GM21737 (cell line): ENCODE data around the gene RFT1.
"Not testable (repeated sequence)": the region's sequence is repeated elsewhere in the genome, so short reads cannot be mapped to it uniquely, and the experiment has no call there.

Source experiments
- ATAC-seq: cut with Tn5 transposase; IDR thresholded peaks from one replicate; pipeline ENCODE4 v1.9.1; 2021; ENCODE audit warnings: mild to moderate bottlenecking, moderate library complexity; ENCODE audit not compliant: unreplicated experiment

The RFT1 gene

DNA sequence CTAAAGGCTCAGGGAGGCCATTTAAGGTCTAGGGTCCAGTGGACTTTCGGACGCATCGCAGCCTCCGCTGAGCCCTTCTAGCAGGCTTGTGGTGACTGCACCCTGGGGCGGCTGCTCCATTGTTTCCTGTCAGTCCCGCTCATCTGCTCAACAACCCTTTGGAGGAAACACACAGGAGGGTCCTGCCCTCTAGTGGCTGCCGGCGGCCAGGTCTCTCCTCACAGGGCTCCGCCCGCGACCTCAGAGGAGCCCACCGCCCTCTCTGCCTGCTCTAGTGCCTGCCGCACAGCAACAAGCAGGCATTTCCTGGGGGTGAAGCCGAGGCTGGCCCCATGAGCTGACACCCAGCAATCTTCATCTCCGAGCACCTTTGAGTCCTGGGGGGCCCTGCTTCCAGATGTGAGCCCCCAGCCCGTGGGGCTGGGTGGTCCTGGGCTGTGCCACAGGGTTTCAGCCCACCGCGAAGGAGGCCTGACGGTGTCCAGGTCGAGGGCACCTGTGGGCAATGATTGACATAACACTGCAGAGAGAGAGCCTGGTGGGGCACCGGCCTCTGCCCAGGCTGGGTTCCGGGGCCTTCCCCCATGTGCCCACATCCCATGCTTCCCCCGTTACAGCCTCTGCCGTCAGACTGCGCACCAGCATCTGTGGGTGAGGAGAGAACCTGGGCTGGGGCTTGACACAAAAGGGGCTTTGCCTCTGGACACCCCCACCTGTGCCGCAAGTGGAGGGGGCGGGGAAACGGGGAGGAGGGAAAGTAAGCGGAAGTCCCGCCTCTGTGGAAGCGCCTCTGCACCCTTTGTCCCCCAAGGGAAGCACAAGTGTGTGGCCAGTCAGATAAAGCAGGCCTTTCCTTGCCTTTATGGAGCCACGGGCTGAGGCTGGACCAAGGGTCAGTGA, 57.3 kb downstream of the RFT1 start:
- ATAC-seq = peak; percentile 84

DNA sequence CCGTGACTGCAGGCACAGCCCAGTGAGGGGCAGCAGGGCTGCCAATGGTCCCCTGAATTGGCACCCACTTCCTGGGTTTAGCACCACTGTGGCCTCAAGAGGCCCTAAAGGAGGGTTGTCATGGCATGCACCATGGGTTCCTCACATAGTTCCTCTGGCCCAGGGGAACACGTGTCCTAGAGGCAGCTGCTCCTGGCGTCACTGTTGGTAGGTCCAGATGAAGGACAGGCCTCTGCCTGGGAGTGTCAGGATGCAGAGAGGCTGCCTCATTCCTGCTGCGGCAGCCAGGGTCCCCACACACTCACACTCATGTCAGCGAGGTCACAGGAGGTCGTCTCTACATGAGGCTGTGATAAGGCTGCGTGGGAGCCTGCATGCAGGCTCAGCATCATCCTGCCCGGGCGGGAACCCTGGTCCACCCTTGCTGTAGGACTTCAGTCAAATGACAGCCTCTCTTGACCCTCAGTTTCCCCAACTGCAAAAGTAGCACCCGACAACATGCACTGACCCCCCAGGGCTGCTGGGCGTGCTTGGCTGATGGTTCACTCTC, 58.3 kb downstream of the RFT1 start:
- ATAC-seq = no peak

DNA sequence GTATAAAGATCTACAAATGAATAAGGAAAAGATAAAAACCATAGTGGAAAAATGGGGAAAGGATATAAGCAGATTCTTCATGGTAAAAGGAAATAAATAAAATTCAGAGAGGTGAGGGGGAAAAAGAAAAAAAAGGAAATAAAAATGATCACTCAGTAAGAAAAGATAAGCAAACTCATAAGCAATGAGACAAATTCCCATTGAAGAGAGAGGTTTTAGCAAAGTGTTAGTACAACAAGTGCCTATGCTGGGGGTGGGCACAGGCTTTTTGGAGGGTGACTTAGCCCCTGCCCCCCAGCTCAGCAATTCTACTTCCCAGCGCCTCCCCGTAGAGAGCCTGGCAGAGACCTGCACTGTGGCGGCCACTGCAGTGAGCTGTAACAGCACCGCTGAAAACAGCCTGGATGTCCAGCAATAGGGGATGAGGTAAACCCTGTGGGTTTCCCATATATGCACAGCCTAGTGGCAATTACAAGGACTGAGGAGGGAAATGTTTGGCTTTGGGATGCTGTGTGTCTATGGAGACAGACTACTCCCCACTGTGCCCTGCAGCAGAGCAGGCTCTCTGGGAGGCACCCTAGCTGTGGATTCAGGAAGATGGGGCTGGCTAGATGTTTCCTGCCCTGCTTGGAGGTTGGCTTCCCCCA, 60.7 kb downstream of the RFT1 start:
- no peak for ATAC-seq

DNA sequence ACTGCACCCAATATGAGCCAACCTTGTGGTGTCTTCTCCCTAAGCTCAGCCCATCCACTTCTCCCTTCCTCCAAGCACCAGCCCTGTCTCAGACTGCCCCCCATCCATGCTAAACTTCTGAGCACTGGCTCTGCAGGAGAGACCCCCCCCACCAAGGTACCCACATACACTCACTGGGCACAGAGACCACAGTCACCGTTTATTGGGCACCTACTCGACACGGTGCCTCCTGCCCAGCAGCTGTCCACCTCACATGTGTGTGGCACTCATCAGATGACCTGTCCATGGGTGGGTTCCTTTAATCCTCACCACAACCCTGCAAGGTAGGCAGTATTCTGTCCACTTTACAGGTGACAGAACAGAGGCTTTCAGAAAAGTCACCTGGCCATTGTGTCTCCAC, 62.1 kb downstream of the RFT1 start:
- ATAC-seq = no peak

DNA sequence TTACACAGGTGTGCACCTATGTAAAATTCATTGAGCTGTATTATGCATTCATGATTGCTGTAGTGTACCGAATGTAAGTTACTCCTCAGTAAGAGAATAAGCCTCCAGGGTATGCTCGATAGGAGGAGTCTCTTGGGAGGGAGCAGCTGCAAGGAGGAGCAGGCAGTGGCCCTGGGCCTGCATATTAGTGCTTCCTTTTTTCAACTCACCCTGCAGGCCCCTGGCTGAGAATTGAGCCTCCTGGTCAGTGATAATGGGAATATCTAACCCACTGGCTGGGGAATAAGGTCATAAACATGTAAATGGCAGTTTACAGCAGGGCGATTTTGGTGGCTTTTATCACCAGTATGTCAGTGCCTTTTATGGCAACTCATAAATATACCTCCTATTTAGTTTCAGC, 62.7 kb downstream of the RFT1 start:
- no peak for ATAC-seq

DNA sequence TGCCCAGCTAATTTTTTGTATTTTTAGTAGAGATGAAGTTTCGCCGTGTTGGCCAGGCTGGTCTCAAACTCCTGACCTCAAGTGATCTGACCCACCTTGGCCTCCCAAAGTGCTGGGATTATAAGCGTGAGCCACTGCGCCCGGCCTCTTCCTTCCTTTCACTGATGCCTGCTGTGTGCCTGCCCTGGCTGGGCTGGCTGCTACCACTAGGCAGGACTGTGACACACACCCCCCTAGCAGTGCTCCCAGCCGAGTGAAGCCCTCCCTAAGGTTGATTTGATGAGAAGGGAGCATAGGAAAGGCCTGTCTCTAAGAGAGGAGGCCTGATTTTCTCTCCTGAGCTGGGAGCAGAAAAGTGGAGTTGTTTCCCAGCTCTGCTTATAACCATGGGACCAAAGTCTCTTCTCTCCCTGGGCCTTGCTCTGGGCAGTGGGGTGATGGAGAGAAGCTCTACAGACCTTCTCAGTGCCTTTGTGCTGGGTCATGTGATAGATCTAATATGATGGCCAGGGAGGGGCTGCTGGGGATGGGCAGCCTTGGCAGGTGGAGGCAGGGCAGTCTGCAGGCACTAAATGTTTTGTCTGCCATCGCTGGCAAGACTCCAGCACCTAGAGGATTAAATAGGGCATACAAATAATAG, 64.3 kb downstream of the RFT1 start:
- no peak for ATAC-seq

DNA sequence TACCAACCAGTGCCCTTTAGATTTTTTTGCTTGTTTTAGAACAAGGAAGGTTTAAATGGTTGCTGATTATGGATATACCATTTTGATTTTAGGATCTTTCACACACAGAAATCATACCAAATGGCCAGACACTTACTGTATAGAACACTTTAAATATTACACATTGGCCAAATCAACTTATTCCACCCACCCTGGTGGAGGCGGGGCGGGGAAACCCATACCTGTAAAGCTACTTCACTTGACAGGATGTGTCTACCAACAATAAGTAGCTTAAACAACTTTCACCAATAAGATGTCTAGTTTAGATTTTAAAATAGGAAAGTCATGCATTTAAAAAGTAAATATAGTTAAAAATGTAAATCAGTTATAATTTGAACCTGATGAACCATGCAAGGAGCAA, 67.3 kb downstream of the RFT1 start:
- no peak for ATAC-seq

DNA sequence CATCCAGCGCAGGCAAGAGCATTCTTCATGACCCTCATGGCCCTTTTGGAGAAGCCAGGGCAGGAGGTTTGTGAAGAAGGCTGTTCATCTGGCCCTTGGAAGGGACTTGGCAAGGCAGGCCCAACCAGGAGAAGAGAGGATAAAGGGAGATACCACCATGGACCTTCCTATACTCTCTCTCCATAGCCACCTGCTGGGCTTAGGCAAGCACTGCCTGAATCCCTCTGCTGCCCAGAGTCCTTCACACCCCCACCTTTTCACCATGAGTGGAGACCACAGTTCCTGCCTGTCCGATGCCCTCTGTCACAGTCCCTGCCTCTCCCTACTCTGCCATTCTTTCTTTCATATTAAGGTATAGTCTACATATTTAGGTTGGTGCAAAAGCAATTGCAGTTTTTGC, 73.8 kb downstream of the RFT1 start:
- no peak for ATAC-seq

DNA sequence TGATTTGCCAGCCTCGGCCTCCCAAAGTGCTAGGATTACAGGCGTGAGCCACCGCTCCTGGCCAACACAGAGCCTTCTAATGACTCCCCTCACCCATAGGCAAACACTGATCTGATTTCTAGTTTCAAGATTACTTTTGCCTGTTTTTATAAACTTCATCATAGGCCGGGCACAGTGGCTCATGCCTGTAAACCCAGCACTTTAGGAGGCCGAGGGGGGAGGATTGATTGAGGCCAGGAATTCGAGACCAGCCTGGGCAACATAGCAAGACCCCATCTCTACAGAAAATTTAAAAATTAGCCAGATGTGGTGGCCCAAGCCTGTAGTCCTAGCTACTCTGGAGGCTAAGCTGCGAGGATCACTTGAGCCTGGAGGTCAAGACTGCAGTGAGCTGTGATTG, 76.0 kb downstream of the RFT1 start:
- ATAC-seq = not testable (repeated sequence)

DNA sequence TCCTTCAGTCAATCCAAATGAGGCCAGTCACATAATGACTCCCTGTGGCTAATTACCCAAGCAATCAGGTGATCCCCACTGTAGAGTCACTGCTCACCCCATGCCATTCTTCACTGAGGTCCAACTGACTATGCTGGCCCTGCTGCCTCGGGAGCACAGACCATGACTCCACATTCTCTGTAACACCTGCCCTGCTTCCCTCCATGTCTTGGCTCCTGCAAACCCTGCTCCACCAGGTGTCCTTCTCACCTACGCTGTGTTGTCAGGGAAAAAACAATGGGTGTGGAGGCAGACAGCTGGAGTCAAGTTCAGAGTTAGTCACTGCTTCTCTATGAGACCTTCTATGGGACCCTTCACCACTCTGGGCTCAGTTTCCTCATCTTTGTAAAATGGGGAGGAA, 78.3 kb downstream of the RFT1 start:
- no peak for ATAC-seq

DNA sequence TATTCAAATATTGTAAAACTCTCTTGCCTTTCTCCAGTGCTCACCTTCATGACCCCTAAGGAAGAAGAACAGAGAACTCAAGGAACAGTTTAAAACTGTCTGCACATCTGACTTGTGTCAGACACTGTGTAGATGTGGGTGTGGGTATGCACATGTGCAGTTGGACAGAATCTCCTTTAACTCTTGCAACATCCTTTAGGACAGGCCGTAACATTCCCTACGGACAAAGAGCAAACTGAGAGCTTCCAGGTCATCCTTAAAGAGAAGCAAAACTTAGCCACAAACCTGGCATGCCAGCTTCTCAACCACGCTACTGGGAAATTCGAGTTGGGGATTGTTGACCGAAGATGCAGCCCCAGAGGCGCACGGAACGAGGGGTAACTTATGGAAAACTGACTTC, 80.2 kb downstream of the RFT1 start:
- no peak for ATAC-seq

DNA sequence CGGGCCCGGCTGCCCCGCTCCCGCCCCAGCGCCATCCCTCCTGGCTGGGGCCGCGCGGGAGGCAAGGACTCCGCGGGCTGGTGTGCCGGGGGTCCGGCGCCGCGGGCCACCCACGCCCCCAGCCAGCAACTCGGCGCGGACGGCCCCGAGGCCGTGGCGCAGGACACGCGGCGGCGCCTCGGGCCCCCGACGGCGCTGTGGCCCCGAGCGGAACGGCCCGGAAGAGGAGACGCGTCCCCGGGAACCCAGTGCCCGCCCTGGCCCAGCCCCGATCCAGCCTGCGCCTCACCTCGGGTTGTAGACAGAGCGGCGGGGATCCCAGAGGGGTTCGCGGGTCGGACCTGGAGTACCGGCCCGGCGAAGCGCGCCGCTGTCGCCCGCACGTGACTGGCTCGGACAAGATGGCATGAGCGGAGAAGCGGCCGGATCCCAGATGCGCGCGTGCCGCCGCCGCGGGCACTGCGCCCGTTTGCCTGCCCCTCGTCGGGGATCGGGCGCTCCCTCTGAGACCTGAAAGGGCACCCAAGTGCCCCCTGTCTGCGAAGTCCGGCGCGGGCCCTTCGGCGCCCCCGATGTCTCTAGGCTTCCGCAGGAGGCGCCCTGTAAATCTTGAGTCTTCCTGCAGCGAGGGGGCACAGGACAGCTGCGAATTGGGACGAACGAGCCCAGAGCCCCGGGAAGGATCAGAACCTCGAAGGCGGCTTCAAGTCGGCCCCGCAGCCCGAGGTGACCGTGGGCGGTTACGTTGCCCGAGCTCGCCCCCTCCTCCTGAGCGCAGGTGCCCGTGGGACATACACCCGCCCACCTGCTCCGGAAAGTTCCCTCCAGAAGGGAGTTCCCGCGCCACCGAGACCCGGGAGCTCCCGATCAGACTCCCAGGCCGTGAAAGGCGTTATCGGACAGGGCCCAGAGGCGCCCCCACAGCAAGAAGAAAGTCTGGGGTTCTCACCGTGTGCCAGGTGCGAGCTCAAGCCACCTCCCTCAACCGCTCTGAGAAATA, 83.8 kb downstream of the RFT1 start:
- ATAC-seq = peak; percentile 38

DNA sequence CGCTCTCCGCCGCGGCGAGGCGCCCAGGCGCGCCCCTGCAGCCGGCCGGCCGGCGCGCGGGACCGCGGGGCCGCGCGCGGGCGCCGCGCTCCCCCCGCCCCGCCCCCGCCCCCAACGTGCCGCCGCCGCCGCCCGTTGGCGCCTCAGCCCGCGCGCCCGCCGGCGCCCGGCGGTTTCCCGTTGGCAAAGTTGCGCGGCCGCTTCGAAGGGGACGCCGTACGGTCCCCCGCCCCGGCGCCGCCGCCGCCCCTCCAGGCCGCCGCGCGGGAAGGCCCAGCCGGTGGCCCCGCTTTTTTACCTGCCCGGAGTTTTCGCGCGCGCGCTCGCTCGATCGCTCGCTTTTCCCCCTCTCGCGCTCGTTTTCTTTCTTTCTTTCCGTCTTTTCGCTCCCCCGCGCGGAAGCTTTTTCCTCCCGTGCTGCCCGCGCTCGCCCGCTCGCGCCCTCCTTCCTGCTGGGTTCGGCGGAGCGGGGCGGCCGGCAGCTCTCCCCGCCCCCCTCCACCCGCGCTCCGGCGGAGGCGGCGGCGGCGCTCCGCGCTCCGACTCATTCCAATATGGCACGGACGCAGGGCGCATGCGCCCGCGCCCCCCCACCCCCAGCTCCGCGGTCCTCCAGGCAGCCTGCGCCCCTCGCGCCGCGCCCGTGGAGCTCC, 84.6 kb downstream of the RFT1 start, which contains the start of gene SFMBT1:
Gene SFMBT1 (minus strand): TSS at position 556 of the 653 bp plus-strand sequence. CDS start 76,945 bp downstream, outside the sequence.
- ATAC-seq = peak; percentile 43

DNA sequence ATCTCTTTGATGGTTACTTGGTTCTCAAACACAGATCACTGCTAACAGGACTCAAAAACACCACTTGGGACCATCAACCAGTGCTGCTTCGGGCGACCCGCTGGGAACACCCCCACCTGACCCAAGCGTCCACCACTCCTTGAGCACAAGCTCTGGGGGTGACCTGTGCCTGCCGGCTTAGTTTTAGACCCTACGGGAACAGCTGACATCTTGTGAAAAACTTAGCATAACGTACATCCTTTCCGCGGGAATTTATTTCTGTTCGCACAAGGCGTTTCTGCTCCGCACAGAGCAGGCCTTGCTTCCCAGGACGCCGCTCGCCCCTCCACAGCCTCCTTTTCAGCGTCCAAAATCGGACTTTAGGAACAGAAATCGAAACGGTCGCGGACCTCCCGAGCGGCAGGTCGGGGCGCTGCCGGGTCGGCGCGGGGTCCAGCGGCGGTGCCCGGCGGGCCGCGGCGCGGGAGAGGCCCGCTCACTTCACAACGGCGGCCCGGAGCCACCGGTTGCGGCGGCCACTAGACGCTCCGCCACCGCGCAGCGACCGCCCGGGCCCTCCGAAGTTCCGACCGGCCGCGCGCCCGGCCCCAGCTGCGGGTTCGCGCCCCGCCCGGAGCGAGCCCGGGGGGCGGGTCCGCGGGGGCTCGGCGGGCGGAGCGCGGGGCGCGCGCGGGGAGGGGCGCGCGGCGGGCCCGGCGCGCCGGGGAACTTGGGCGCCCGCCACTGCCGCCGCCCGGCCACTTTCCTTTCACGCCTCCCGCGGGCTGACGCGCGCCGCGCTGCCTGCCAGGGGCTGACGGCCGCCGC, 85.3 kb downstream of the RFT1 start:
- ATAC-seq = peak; percentile 31

DNA sequence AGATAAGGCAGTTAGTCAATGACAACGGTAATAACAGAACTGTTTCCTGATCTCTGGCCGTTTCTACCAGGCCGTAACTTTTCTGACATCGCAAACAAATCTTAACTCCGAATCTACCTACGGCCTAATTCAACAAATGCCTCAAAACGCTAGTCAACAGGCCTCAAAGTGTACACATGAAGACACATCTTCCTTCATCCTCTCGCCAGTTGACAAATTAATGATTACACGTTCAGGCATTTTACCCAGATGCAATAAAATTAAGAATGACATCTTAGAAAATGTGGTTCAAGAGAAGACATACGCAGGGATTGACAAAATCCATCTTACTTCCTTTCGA, 85.9 kb downstream of the RFT1 start:
- no peak for ATAC-seq

DNA sequence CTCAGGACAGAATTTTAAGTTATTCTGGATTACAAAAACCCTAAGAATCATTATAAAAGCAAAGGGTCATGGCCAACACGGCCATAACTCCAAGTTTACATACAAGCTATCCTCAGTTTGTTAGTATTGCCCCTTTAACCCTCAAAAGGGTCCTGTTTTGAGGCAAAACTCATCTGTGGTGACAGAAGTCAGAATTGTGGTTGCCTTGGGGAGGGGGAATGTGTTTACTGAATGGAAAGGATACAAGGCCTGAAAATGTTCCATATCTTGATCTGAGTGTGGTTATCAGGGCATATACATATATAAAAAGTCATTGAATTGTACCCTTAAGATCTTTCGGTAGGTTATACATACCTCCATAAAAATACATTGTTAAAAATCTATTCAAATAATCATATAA, 86.5 kb downstream of the RFT1 start:
- ATAC-seq = no peak

DNA sequence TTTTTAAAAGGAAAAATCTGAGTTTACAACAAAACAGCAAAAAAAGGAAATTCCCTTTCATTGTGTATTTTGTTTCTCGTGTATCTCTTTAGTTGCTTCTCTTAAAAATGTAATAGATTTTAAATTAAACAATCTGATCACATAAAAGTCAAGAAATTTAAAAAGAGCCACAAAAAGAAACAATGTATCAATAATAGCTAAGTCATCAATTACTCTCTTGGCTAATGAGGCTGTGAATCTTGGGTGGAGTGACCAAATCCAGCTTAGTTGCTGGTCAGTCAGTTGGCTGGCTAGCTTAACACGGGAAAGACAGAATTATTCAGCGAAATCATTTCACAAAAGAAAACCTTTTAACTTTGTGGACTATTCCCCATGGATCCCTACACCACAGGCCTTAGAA, 87.6 kb downstream of the RFT1 start:
- ATAC-seq = no peak

DNA sequence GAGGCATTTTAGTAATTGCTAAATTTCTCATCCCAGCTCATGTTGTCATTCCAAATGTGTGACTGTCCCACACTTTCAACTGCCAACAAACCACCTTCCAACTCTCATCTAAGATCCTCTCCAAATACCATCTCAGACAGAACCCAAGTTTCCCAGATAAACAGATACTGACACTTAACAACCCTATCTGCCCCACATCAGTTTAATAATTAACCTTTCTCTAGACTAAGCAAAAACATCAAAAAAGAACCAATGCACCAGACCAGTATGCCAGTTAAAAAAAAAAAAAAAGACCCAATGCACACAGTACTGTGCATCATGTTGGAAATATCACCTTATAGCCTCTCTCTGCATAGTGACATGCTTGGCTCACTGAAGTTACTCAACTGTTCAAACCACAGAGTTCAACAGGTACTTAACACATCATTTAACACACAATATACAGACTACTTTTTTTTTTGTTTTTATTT, 89.8 kb downstream of the RFT1 start:
- ATAC-seq = no peak

DNA sequence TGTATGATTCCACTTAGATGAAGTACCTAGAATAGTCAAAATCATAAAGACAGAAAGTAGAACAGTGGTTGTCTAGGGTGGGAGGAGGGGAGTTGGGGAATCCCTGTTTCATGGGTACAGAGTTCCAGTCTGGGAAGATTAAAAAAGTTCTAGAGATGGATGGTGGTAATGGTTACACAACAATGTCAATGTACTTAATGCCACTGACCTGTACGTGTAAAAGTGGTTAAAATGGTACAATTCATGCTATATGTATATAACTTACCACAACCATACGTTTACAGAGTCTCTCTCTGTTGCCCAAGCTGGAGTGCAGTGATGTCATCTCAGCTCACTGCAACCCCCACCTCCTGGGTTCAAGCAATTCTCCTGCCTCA, 90.9 kb downstream of the RFT1 start:
- no peak for ATAC-seq
